DND-41 (cell line): Measurements from ENCODE around the gene GRWD1.
A peak's percentile ranks its signal among the peaks of the same experiment; 100 is the strongest.

Experiments used
- ATAC-seq: fragments of 200-7000 bp; cut with Tn5 transposase; 3 replicates; pipeline ENCODE4 v1.9.1; 2021; ENCODE audit warnings: low read depth; ENCODE audit not compliant: insufficient read depth
- DNase-seq: peaks from one replicate; pipeline ENCODE4 v3.0.0-alpha.2; 2020
- H2AFZ ChIP-seq: 2 replicates; pipeline ENCODE4 v1.6.0; 2012; ENCODE audit warnings: low read depth, low read length
- H3K27ac ChIP-seq: 2 replicates; pipeline ENCODE4 v1.5.1; 2012; ENCODE audit warnings: low read length, inconsistent platforms
- H3K27me3 ChIP-seq: fragments of 200-600 bp; sonication (generic); 2 replicates; pipeline ENCODE4 v1.6.0; 2012; ENCODE audit warnings: low read length, mild to moderate bottlenecking, inconsistent platforms; ENCODE audit not compliant: insufficient read depth, poor library complexity
- H3K36me3 ChIP-seq: 2 replicates; pipeline ENCODE4 v1.5.1; 2012; ENCODE audit warnings: low read length, inconsistent platforms; ENCODE audit not compliant: insufficient read depth
- H3K4me1 ChIP-seq: 2 replicates; pipeline ENCODE4 v1.5.1; 2012; ENCODE audit warnings: mild to moderate bottlenecking, low read length; ENCODE audit not compliant: insufficient read depth
- H3K4me2 ChIP-seq: 2 replicates; pipeline ENCODE4 v1.6.0; 2012; ENCODE audit warnings: mild to moderate bottlenecking, moderate library complexity, low read length, inconsistent platforms; ENCODE audit not compliant: insufficient read depth
- H3K4me3 ChIP-seq, 2 experiments: fragments of 200-600 bp in 1 of 2; shearing (Covaris generic) in 1 of 2; 2 replicates each; pipeline ENCODE4 v1.5.1; 2012 to 2016; ENCODE audit warnings: inconsistent platforms in 2 of 2, low read length in 2 of 2, mild to moderate bottlenecking in 2 of 2, low read depth in 1 of 2, moderate library complexity in 1 of 2
- H3K79me2 ChIP-seq: 2 replicates; pipeline ENCODE4 v1.6.0; 2012; ENCODE audit warnings: low read length, inconsistent platforms; ENCODE audit not compliant: insufficient read depth
- H3K9ac ChIP-seq: 2 replicates; pipeline ENCODE4 v1.6.0; 2012; ENCODE audit warnings: low read depth, mild to moderate bottlenecking, inconsistent platforms, low read length, moderate library complexity
- H3K9me3 ChIP-seq: 2 replicates; pipeline ENCODE4 v1.5.1; 2012; ENCODE audit warnings: low read length, moderate library complexity, mild to moderate bottlenecking, inconsistent platforms; ENCODE audit not compliant: insufficient read depth, severe bottlenecking
- H4K20me1 ChIP-seq: 2 replicates; pipeline ENCODE4 v1.6.0; 2012; ENCODE audit warnings: low read length; ENCODE audit not compliant: insufficient read depth
- EZH2 ChIP-seq: IDR thresholded peaks from 3 replicates; pipeline ENCODE4 v1.6.1; 2012; ENCODE audit warnings: borderline replicate concordance, low read depth, mild to moderate bottlenecking, moderate library complexity, low read length, inconsistent platforms; ENCODE audit not compliant: severe bottlenecking
- TF ChIP-seq, protein P1 (sequence below): IDR thresholded peaks from 2 replicates; pipeline ENCODE4 v1.5.1; 2012; ENCODE audit warnings: borderline replicate concordance, low read length, moderate library complexity, mild to moderate bottlenecking; ENCODE audit not compliant: poor library complexity, severe bottlenecking; ENCODE audit errors: extremely low read depth

Gene GRWD1

DNA sequence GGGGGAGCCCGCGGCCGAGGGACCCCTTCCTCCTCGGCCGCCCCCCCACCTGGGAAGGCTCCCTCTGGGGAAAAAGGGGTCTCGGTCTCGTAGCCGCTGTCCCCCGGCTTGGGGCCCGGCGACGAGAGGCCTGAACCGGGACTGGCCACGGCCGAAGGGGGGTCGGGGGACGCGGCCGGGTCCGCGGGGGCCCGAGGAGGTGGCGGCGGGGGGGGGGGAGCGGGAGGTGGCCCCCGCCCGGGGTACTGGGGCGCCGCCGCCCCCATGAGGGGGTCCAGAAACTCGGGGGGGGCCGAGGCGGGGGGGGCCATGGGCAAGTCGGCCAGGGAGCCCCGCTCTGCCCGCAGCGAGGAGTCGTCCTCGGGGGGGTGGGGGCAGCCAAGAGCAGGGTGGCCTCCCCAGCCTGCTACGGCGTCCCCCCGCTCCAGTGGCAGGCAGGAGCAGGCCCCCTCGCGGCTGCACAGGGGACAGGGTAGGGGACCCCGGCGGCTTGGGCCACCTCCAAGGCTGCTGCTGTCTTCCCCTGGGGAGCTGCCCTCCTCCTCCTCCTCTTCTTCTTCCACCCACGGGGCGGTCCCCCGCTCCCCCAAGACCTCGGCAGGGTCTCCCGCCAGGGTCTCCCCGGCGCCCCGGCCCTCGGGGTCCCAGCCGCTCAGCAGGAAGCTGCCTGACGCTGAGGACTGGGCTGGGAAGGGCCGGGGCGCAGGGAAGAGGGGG, 53.0 kb downstream of the GRWD1 start:
- H3K79me2 ChIP-seq: no peaks in the 10 kb centered on the region
- H3K27me3 ChIP-seq: no peaks in the 10 kb centered on the region
- no peak for DNase-seq
- H3K4me3 ChIP-seq: no peak overlapping the region
- no peak for TF ChIP-seq EZH2
- TF ChIP-seq, protein P1, sequence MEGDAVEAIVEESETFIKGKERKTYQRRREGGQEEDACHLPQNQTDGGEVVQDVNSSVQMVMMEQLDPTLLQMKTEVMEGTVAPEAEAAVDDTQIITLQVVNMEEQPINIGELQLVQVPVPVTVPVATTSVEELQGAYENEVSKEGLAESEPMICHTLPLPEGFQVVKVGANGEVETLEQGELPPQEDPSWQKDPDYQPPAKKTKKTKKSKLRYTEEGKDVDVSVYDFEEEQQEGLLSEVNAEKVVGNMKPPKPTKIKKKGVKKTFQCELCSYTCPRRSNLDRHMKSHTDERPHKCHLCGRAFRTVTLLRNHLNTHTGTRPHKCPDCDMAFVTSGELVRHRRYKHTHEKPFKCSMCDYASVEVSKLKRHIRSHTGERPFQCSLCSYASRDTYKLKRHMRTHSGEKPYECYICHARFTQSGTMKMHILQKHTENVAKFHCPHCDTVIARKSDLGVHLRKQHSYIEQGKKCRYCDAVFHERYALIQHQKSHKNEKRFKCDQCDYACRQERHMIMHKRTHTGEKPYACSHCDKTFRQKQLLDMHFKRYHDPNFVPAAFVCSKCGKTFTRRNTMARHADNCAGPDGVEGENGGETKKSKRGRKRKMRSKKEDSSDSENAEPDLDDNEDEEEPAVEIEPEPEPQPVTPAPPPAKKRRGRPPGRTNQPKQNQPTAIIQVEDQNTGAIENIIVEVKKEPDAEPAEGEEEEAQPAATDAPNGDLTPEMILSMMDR: no peak
- no peak overlapping the region for H2AFZ ChIP-seq
- H3K36me3 ChIP-seq: no peaks in the 10 kb centered on the region
- ATAC-seq: no peak
- H3K9me3 ChIP-seq: no peaks in the 10 kb centered on the region
- peaks cover 19% of the 10 kb centered on the region for H3K4me1 ChIP-seq
- no peak overlapping the region for H3K4me2 ChIP-seq
- H3K9ac ChIP-seq: no peak overlapping the region
- no peaks in the 10 kb centered on the region for H4K20me1 ChIP-seq
- no peak overlapping the region for H3K27ac ChIP-seq

DNA sequence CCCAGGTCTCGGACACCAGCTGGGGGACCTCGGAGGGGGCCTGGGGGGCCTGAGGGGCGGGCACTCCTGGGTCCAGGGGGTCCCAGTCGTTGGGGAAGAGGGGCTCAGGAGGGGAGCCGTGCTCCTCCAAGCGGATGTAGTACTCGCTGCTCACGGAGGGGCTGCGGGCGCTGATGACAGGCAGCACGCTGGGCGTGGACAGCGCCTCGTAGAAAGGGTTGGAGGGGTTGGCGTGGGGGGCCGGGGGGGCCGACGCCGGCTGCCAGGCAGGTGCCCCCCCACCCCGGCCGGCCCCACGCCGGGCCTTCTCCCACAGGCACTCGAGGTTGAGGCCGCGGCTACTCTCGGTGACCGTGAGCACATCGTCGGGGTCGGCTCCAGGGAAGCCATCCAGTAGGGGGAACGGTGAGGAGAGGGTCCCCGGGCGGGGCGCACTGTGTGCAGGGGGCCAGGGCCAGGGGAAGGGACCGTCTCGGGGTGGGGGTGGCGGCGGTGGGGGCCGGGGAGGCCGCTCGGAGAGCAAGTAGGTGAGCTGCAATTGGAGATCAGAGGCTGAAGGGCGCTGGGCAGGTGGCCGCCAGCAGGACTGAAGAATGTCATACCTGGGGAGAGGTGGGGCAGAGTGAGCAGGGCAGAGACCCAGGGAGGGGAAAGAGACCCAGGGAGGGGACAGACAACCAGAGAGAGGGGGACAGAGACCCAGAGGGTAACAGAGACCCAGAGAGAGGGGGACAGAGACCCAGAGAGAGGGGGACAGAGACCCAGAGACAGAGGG, 53.7 kb downstream of the GRWD1 start:
- Histone ChIP-seq H3K9ac (no peak overlapping the region), H3K79me2 (no peaks in the 10 kb centered on the region), H3K4me2 (no peak overlapping the region), H4K20me1 (no peaks in the 10 kb centered on the region), H3K27ac (no peak overlapping the region), H3K27me3 (no peaks in the 10 kb centered on the region), H3K36me3 (no peaks in the 10 kb centered on the region), H2AFZ (no peak overlapping the region), H3K4me1 (peaks cover 19% of the 10 kb centered on the region), H3K9me3 (no peaks in the 10 kb centered on the region), H3K4me3 (no peak overlapping the region)
- TF ChIP-seq, protein P1: no peak
- TF ChIP-seq EZH2: no peak
- ATAC-seq (no peak), DNase-seq (no peak)

DNA sequence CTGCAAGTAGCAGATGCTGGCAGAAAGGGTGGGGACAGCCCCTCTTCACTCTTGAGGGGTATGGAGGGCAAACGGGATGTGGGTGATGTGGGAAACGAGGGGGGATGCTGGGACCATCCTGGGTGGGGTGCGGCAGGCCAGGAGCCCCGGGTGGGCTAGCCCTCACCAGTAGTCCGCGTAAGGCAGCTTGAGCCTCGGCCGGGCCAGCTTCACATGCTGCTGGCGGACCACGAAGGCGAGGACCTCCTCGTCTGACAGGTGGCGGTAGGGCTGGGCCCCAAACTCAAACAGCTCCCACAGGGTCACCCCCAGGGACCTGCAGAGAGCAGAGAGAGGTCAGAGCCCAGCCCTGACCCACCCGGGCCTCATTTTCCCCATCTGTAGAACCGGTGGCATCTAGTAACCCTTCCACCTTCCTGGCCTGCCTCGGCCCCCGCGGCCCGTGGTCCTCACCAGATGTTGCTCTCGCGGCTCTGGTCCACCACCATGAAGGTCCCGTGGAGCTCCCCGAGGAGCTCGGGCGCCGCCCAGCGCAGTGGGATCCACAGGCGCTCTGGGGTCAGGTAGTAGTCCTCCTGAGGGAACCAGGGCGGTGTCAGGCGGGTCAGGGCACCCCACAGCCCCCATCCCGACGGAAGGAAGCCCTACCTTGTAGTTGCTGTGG, 55.2 kb downstream of the GRWD1 start:
- TF ChIP-seq EZH2: no peak
- TF ChIP-seq, protein P1: no peak
- Histone ChIP-seq H3K27me3 (no peaks in the 10 kb centered on the region), H3K4me1 (peaks cover 19% of the 10 kb centered on the region), H3K27ac (no peak overlapping the region), H3K9ac (no peak overlapping the region), H3K4me3 (peak overlapping the region in 1 of 2 experiments; percentile 33; a peak in 1 of 4 replicates), H3K4me2 (peak overlapping the region; percentile 58), H2AFZ (no peak overlapping the region), H3K36me3 (no peaks in the 10 kb centered on the region), H3K79me2 (no peaks in the 10 kb centered on the region), H4K20me1 (no peaks in the 10 kb centered on the region), H3K9me3 (no peaks in the 10 kb centered on the region)
- no peak for DNase-seq
- no peak for ATAC-seq
